Measurements from ENCODE around the gene EHD4. TPM values are rescaled to one million over a fixed set of nuclear protein-coding genes. Genes with fewer than 3 reads are reported as not detected.

EHD4 gene
- polyA plus RNA-seq, 3 donors = 12.8 to 16.0 (median 14.2) TPM

GRCh38 chr15:41906608-41907007 lies 65.7 kb downstream of the EHD4 start:
- Histone ChIP-seq H3K27me3 (ENCODE audit: control insufficient read depth in 2 of 2, insufficient read depth in 2 of 2, low read length in 2 of 2) (no peaks in the 10 kb centered on the region), H3K9ac (ENCODE audit: insufficient read depth, low read length, poor library complexity, severe bottlenecking) (no peak overlapping the region), H3K36me3 (replicated peaks in 1 of 2; ENCODE audit: control insufficient read depth in 1 of 2, insufficient read depth in 2 of 2, low read length in 2 of 2) (peaks cover 57 to 97% of the 10 kb centered on the region in 2 donors), H4K20me1 (ENCODE audit: insufficient read depth, low read length) (peaks cover 14% of the 10 kb centered on the region), H3K4me3 (replicated peaks in 1 of 3; ENCODE audit: low read depth in 2 of 3, low read length in 3 of 3) (no peak overlapping the region), H2AFZ (ENCODE audit: insufficient read depth, low read depth, low read length, poor library complexity, severe bottlenecking) (no peak overlapping the region), H3K9me3 (replicated peaks in 1 of 2; ENCODE audit: control insufficient read depth in 1 of 2, insufficient read depth in 1 of 2, low read length in 2 of 2) (peaks cover 0 to 11% of the 10 kb centered on the region in 2 donors), H3K79me2 (ENCODE audit: insufficient read depth, low read length) (peaks cover 10% of the 10 kb centered on the region), H3K4me2 (replicated peaks; ENCODE audit: extremely low read depth, low read length, poor library complexity, severe bottlenecking) (no peak overlapping the region), H3K4me1 (ENCODE audit: control insufficient read depth in 1 of 2, insufficient read depth in 2 of 2, low read length in 2 of 2) (peaks cover 8 to 12% of the 10 kb centered on the region in 2 donors), H3K27ac (ENCODE audit: low read depth in 1 of 2, low read length in 2 of 2) (peak overlapping the region; percentile 40 to 42)
- Mint-ChIP-seq H3K27ac (peak overlapping the region; percentile 30 to 85 (median 76)), H3K9me3 (peaks cover 2 to 9% (median 5%) of the 10 kb centered on the region in 7 donors), H3K36me3 (peaks cover 68 to 90% of the 10 kb centered on the region in 2 donors), H3K27me3 (ENCODE audit: low read depth in 3 of 3) (peaks cover 0 to 5% (median 0%) of the 10 kb centered on the region in 3 donors), H3K4me1 (peaks cover 17% of the 10 kb centered on the region), H3K4me3 (no peak overlapping the region)
- WGBS (ENCODE audit: insufficient coverage) = 98% methylated on average over 5 of the region's 5 CpGs
- intact Hi-C loops (cut with micrococcal nuclease) = loop anchor here in 1 of 2 donors (10.0 kb wide), 1 partner anchor 82 kb away; the partner anchor contains the start of gene JMJD7
- no peak for DNase-seq
- TF ChIP-seq, protein P1, sequence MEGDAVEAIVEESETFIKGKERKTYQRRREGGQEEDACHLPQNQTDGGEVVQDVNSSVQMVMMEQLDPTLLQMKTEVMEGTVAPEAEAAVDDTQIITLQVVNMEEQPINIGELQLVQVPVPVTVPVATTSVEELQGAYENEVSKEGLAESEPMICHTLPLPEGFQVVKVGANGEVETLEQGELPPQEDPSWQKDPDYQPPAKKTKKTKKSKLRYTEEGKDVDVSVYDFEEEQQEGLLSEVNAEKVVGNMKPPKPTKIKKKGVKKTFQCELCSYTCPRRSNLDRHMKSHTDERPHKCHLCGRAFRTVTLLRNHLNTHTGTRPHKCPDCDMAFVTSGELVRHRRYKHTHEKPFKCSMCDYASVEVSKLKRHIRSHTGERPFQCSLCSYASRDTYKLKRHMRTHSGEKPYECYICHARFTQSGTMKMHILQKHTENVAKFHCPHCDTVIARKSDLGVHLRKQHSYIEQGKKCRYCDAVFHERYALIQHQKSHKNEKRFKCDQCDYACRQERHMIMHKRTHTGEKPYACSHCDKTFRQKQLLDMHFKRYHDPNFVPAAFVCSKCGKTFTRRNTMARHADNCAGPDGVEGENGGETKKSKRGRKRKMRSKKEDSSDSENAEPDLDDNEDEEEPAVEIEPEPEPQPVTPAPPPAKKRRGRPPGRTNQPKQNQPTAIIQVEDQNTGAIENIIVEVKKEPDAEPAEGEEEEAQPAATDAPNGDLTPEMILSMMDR (IDR thresholded peaks at IDR 0.05) = no peak

DNA sequence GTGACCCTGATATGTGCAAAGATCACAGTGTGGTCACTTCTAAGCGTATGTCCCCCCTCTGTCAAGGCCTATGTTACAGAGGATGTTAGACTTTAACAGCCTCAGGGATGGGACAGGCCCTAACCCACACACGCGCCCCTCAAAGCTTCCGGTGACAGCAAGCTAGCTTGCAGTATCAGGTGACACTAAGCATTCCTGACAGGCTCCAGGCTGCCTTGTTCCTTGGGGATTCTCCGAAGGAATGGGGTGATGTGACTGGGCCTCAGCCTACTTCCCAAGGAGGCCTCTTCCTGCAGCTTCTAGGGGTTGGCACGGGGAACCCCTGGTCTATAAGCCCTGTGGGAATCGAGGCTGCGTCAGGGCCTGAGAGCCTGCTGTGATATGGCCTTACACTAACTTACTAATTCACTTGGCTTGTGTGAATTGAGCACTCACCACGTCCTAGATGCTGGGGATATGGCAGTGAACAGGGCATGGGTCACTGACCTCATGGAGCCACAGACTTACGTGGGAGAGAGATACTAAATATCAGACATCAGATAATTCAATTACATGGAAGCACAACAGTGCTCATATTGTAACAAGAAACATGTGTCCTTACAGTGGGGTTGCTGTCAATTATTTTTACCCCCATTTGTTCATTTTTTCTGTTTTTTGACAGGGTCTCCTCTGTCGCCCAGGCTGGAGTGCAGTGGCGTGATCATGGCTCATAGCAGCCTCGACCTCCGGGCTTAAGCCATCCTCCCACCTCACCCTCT lies 67.1 kb downstream of the EHD4 start:
- no peak overlapping the region for H3K4me3 ChIP-seq (replicated peaks in 1 of 3; ENCODE audit: low read depth in 2 of 3, low read length in 3 of 3)
- H3K9me3 Mint-ChIP-seq = peaks cover 2 to 9% (median 5%) of the 10 kb centered on the region in 7 donors
- H3K4me2 ChIP-seq (replicated peaks; ENCODE audit: extremely low read depth, low read length, poor library complexity, severe bottlenecking) = no peak overlapping the region
- TF ChIP-seq, protein P1 (IDR thresholded peaks at IDR 0.05) = no peak
- intact Hi-C loops (cut with micrococcal nuclease) = loop anchor here (2.0 to 10.0 kb wide), 2 partner anchors 80 to 132 kb away; partner anchors contain the start of gene JMJD7 (in 1 of the 2)
- no peaks in the 10 kb centered on the region for H3K27me3 ChIP-seq (ENCODE audit: control insufficient read depth in 2 of 2, insufficient read depth in 2 of 2, low read length in 2 of 2)
- peak overlapping the region in 6 of 7 donors; percentile 57 to 85 (median 73) for H3K27ac Mint-ChIP-seq
- peaks cover 10% of the 10 kb centered on the region for H3K79me2 ChIP-seq (ENCODE audit: insufficient read depth, low read length)
- H3K36me3 Mint-ChIP-seq = peaks cover 79 to 97% of the 10 kb centered on the region in 2 donors
- DNase-seq = no peak
- H3K4me3 Mint-ChIP-seq = no peak overlapping the region
- no peak overlapping the region for H2AFZ ChIP-seq (ENCODE audit: insufficient read depth, low read depth, low read length, poor library complexity, severe bottlenecking)
- H3K9me3 ChIP-seq (replicated peaks in 1 of 2; ENCODE audit: control insufficient read depth in 1 of 2, insufficient read depth in 1 of 2, low read length in 2 of 2) = peaks cover 0 to 11% of the 10 kb centered on the region in 2 donors
- peaks cover 14% of the 10 kb centered on the region for H4K20me1 ChIP-seq (ENCODE audit: insufficient read depth, low read length)
- 97% methylated on average over 6 of the region's 14 CpGs for WGBS (ENCODE audit: insufficient coverage)
- H3K36me3 ChIP-seq (replicated peaks in 1 of 2; ENCODE audit: control insufficient read depth in 1 of 2, insufficient read depth in 2 of 2, low read length in 2 of 2) = peaks cover 70 to 97% of the 10 kb centered on the region in 2 donors
- H3K4me1 ChIP-seq (ENCODE audit: control insufficient read depth in 1 of 2, insufficient read depth in 2 of 2, low read length in 2 of 2) = peaks cover 7 to 12% of the 10 kb centered on the region in 2 donors
- H3K27me3 Mint-ChIP-seq (ENCODE audit: low read depth in 3 of 3) = peaks cover 0 to 5% (median 0%) of the 10 kb centered on the region in 3 donors
- peak overlapping the region in 1 of 2 donors; percentile 56 for H3K27ac ChIP-seq (ENCODE audit: low read depth in 1 of 2, low read length in 2 of 2)
- no peak overlapping the region for H3K9ac ChIP-seq (ENCODE audit: insufficient read depth, low read length, poor library complexity, severe bottlenecking)
- H3K4me1 Mint-ChIP-seq = peaks cover 17% of the 10 kb centered on the region

Measured in CD14-positive monocyte (primary cell).